ENCODE results near the gene ZNF578.
"Not testable (repeated sequence)": the region's sequence is repeated elsewhere in the genome, so short reads cannot be mapped to it uniquely, and the experiment has no call there.

Gene ZNF578

DNA sequence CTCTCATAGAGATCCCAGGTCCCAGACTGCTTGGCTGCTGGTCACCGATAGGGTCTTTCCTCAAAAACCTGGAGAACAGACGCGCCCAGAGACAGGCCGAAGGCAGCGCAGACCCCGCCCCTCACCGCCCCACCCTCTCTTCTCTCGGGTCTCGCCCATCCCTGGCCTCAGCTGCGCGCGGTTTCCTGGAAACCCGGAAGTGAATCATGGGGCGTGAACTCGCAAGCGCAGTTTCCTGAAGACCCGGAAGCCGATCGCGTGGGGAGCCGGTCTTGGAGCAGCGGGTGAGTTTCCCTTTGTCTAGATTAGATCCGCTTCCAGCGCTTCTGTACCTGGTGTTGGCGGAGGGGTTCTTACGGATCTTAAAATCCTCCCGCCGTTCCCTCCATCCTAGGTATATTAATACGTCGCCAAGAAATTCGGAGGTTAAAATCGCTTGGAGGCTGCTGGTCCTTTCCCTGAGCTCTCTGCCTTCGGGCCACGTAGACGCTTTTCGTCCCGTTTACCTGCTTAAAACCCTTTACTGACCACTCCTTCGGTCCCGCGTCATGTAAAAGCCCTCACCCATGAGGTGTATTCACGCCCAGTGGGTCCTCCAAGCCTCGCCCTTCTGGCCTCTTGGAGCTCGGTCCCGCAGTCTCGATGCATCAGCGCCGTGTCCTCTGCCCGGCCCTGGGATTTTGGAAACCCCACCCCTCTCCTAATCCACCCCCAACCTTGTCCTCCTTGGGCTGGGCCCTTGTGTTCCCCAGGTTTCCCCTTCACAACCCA is at the start of gene ZNF578:
ZNF578 (plus strand) TSS at position 230 of the 771 bp plus-strand sequence. CDS start 48,293 bp downstream, outside the sequence.
- DNase-seq, result no peak

DNA sequence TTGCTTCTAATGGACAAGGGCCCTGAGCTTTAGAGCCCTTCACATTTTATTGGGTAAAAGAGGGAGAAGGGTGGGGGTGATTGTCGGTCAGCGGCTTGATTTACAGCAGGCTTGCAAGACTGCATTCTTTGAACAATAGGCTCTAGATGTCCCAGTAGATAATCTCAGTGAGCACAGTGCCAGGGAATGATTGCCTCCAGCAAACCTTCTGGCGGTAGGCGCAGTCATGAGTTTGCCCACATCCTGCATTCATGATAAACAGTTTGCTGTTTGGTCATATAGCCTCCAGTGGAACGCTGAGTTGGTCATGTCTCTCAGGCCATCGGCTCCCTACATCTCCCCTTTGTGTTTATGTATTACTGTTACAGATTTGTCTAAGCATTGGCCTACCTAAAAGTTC is 43.1 kb upstream of the ZNF578 start:
- no peak for DNase-seq

DNA sequence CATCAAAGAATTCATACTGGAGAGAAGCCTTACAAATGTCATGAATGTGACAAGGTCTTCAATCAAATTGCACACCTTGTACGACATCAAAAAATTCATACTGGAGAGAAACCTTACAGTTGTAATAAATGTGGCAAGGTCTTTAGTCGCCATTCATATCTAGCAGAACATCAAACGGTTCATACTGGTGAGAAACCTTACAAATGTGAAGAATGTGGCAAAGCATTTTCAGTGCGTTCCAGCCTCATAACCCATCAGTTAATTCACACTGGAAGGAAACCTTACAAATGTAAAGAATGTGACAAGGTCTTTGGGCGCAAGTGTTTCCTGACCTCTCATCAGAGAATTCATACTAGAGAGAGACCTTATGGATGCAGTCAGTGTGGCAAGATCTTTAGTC is 37.6 kb upstream of the ZNF578 start:
- no peak for DNase-seq

DNA sequence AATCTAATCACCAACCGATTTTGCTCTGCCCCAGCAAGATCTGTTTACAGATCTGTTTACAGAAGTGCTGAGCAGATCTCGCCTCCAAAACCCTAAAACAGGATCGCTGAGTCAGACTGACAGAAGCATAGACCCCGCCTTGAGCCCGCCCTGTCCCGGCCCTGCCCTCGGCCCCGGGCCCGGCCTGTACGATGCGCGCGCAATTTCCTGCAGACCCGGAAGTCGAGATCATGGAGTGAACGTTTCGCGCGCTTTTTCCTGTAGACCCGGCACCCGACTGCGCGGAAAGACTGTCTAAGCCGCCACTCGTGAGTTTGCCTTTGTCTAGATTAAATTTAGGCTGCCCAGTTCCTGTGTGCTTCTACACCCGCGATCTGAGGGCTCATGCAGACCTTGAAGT is 24.4 kb upstream of the ZNF578 start, which contains the start of gene ZNF534:
ZNF534 (plus strand) TSS at position 212 of the 400 bp plus-strand sequence. CDS start 2,327 bp downstream, outside the sequence.
- DNase-seq, result no peak

DNA sequence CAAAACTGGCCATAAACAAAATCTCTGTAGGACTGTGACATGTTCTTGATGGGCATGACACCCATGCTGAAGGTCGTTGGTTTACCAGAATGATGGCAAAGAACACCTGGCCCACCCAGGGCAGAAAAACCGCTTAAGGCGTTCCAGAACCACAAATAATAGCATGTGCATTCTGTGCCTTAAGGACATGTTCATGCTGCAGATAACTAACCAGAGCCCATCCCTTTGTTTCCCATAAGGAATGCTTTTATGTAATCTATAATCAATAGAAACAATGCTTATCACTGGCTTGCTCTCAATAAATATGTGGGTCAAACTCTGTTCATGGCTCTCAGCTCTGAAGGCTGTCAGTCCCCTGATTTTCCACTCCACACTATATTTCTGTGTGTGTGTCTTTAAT is 11.2 kb upstream of the ZNF578 start:
- DNase-seq, result no peak

DNA sequence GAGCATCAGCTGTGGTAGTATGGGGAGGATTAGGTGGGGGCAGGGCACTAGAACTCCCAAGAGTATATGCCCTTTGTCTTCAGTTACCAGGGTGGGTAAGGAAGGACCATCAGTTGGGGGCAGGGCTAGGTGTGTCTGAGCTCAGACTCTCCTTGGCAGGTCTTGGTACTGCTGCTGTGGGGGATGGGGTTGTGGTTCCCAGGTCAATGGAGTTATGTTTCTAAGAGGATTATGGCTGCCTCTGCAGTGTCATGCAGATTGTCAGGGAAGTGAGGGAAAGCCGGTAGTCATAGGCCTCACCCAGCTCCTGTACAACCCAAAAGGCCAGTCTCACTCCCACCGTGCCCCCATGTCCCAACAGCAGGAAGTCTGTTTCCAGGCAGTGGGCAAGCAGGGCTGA is 8.8 kb upstream of the ZNF578 start:
- DNase-seq, result no peak

DNA sequence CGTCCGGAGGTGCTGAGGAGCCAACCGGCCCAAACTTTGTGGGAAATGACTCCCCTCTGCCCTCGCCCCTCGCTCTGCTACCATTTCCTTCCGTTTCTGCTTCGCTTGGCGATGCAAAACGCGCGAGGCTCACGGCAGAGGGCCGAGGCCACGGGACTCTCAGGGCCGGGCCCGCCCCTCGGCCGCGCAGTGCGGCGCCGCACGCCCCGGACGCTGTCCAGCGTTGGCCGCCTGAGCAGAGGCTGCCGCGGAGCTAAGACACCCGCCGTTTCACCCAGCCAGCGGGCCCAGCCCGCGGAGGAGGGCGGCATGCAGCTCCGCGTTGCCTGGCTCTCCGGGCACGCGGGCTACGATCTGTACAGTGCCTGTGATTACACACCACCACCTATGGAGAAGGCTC is 2.1 kb upstream of the ZNF578 start:
- no peak for DNase-seq

DNA sequence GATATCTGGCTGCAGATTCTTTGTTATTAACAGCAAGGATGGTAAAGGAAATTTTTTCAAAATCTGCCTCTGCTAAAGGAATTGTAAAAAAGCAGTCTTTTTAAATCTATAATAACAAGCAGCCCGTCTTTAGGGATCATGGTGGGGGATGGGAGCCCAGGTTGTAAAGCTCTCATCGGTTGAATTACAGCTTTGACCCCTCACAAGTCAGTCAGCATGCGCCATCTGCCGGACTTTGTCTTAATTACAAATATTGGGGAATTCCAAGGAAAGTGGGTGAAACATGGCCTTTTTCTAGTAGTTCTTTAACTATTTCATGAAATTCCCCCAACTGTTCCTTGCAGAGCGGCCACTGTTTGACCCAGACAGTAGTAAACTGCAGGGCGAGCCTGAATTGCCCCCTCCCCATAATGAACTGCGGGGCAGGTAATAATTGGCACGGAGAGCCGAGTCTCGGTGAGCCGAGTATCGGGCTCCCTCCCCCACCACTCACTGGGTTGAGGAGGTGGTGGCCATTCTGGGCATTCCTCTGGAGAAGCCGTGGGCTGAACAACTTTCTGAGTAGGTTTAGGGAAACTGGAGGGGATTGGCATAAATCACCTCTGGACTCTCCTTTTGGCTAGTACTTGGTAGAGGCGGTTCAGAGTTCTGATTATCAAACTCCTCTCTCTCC is 11.6 kb downstream of the ZNF578 start:
- no peak for DNase-seq

DNA sequence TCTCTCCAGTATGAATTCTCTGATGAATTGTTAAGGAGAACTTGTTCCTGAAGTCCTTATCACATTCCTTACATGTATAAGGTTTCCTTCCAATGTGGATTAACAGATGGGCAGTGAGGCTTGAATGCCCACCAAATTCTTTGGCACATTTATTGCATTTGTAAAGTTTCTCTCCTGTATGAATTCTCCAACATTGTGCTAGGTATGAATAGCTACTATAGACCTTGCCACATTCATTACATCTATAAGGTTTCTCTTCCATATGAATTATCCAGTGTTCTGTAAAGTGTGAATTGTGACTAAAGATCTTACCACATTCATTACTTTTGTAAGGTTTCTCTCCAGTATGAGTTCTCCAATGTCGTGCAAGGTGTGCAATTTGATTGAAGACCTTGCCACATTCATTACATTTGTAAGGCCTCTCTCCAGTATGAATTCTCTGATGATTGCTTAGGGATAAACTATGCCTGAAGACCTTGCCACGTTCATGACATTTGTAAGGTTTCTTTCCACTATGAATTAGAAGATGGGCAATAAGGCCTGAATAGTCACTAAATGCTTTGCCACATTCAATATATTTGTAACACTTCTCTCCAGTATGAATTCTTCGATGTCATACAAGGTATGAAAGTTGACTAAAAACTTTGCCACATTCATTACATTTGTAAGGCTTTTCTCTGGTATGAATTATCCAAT is 20.4 kb downstream of the ZNF578 start:
- DNase-seq, result no peak

DNA sequence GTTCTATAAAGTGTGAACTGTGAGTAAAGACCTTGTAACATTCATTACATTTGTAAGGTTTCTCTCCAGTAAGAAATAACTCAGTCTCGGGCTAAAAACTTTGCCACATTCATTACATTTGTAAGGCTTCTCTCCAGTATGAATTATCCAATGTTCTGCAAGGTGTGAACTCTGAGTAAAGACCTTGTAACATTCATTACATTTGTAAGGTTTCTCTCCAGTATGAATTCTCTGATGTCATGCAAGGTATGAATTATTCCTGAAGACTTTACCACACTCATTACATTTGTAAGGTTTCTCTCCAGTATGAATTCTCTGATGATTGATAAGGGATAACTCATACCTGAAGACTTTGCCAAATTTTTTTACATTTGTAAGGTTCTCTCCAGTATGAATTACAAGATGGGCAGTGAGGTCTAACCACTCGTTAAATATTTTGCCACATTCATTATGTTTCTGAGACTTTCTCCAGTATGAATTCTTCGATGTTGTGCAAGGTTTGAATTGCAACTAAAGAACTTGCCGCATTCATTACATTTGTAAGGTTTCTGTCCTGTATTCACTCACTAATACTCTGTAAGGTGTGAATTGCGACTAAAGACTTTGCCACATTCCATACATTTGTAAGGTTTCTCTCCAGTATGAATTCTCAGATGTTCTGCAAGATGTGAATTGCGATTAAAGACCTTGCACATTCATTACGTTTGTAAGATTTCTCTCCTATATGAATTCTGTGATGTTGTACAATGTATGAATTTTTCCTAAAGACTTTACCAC is 21.2 kb downstream of the ZNF578 start:
- DNase-seq, result no peak

DNA sequence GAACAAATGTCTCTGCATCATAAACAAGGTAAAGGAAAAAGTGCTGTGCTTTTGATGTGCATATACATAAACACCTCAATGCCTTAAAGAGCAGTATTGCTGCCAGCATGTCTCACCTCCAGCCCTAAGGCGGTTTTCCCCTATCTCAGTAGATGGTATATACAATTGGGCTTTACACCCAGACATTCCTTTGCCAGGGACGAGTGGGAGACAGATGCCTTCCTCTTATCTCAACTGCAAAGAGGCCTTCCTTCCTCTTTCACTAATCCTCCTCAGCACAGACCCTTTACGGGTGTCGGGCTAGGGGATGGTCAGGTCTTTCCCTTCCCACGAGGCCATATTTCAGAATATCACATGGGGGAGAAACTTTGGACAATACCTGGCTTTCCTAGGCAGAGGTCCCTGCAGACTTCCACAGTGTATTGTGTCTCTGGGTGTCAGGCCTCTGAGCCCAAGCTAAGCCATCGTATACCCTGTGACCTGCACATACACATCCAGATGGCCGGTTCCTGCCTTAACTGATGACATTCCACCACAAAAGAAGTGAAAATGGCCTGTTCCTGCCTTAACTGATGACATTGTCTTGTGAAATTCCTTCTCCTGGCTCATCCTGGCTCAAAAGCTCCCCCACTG is 30.9 kb downstream of the ZNF578 start:
- not testable (repeated sequence) for DNase-seq

DNA sequence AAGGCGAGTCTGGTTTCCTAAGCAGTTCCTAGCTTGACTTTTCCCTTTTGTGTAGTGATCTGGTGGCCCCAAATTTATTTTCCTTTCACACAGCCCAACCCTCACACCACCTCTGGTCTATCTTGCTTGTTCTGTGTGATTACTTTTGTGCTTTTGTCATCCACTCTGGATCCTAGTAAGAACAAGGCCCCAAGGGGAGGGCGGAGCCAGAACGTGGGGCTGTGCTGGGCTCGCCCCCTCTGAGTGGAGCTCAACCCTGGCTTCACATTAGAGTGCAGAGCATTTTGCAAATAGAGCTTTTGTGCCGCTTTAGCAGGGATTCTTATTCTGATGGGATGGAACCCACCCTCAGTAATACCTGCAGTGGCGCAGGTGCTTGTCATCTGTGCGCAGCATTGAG is 31.7 kb downstream of the ZNF578 start:
- DNase-seq, result not testable (repeated sequence)

DNA sequence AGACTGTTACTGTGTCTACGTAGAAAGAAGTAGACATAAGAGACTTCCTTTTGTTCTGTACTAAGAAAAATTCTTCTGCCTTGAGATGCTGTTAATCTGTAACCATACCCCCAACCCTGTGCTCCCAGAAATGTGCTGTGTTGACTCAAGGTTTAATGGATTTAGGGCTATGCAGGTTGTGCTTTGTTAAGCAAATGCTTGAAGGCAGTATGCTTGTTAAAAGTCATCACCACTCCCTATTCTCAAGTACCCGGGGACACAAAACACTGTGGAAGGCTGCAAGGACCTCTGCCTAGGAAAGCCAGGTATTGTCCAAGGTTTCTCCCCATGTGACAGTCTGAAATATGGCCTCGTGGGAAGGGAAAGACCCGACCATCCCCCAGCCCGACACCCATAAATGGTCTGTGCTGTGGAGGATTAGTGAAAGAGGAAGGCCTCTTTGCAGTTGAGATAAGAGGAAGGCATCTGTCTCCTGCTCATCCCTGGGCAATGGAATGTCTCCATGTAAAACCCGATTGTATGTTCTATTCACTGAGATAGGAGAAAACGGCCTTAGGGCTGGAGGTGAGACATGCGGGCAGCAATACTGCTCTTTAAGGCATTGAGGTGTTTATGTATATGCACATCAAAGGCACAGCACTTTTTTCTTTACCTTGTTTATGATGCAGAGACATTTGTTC is 32.3 kb downstream of the ZNF578 start:
- not testable (repeated sequence) for DNase-seq

DNA sequence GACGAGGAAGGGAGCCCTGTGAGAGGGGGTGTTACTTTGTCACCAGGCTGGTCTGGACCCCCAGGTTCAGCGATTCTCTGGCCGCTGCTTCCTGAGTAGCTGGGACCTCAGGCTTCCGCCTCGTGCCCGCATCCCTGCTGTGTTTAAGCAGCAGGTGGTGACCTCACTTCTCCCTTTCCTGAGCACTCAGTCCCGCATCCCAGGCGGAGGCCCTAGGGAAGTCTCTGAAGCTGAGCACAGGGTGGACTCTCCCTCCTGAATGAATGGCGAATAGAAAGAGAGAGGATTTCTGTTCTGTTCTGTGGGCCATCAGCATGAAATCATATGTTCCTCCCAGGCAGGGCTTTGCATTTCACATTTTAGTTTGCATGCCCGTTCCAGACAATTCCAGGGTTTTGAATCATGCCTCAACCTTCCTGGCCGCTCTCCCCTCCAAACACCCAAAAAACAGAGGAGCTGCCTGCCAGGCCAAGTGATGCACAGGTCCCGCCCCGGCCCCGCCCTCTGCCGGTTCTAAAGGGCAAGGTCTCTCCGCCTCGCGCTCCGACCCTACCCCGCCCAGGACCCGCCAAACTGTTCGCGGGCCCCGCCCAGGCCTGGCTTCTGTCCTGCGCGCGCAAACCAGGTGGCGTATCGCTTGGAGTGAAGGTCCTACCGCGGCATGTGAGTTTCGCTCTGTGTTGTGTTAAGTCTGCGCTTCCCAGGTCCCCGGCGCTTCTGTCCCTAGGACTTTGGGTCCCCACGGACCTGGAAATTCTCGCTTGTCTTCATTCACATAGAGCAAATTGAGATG is 39.0 kb downstream of the ZNF578 start:
- no peak for DNase-seq

DNA sequence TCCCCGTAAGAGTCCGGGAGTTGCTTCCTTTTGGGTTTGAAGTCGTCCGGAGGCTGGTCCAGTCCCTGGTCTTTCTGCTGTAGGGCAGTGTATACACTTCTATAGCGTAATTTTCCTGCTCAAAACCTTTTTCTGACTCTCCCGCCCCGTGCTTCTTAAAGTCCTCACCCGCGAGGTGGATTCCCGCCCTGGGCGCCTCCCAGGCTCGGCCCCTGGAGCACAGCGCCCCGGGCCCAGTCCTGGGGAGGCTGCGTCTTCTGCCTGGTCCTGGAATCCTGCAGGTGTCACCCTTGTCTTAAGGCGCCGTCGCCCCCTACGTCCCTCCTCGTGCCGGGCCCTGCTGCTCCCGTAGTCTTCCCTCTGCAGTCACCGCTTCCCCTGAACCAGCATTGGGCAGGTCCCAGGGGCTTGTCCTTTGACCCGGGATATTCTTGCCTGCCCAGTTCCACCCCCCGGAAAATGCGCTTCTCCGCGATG is 39.7 kb downstream of the ZNF578 start:
- no peak for DNase-seq

DNA sequence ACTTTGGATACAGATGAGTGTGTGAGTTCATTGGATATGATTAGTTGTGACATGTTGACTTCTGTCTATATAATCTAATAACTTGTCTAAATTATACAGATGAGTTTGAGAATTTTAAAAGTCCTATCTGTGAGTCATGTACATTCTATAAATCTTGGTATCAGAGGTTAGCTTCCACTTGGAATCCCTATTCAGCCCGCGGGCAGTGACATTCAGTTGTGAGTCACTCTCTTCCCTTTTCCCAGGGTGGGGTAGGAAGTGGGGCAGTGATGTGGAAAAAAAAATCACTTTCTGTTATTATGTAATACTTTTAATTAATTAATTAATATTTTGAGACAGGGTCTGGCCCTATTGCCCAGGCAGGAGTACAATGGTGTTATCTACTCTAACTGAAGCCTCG is 41.2 kb downstream of the ZNF578 start:
- no peak for DNase-seq

DNA sequence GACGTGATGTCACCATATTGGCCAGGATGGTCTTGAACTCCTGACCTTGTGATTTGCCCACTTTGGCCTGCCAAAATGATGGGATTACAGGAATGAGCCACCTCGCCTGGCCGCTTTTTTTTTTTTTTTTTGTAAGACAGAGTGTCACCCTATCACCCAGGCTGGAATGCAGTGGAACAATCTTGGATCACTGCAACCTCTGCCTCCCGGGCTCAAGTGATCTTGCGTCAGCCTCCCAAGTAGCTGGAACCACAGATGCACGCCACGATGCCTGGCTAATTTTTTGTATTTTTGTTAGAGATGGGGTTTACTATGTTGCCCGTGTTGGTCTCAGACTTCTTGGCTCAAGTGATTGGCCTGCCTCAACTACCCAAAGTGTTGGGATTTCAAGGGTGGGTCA is 45.2 kb downstream of the ZNF578 start:
- DNase-seq, result no peak

DNA sequence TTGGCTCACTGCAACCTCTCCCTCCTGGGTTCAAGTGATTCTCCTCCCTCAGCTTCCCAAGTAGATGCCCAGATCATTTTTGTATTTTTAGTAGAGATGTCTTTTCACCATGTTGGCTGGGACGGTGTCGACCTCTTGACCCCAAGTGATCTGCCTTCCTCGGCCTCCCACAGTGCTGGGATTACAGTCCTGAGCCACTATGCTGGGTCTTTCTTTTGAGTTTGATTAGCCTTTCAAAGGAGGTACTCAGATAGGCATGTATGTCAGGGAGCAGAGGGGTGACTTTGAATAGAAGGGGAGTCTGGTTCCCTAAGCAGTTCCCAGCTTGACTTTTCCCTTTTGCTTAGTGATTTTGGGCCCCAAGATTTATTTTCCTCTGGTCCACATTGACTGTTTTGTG is 47.1 kb downstream of the ZNF578 start:
- not testable (repeated sequence) for DNase-seq

DNA sequence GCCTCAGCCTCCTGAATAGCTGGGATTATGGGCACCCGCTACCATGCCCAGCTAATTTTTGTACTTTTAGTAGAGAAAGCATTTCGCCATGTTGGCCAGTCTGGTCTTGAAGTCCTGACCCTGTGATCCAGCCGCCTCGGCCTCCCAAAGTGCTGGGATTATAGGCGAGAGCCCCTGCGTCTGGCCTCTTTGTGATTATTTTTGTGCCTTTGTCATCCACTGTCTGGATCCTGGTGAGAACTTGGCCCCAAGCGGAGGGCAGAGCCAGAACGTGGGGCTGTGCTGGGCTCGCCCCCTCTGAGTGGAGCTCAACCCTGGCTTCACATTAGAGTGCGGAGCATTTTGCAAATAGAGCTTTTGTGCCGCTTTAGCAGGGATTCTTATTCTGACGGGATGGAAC is 47.6 kb downstream of the ZNF578 start:
- DNase-seq, result not testable (repeated sequence)

DNA sequence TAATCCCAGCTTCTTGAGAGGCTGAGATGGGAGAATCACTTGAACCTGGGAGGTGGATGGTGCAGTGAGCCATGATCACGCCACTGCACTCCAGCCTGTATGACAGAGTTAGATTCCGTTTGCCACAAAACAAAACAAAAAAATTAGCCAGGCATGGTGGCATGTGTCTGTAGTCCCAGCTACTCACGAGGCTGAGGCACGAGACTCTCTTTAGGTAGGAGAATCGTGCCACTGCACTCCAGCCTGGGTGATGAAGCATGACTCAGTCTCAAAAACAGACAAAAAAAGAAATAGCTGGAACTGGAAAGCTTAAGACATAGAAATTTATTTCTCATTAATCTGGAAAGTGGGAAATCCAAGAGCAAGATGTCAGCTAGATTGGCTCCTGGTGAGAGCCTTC is 53.9 kb downstream of the ZNF578 start:
- DNase-seq, result no peak

DNA sequence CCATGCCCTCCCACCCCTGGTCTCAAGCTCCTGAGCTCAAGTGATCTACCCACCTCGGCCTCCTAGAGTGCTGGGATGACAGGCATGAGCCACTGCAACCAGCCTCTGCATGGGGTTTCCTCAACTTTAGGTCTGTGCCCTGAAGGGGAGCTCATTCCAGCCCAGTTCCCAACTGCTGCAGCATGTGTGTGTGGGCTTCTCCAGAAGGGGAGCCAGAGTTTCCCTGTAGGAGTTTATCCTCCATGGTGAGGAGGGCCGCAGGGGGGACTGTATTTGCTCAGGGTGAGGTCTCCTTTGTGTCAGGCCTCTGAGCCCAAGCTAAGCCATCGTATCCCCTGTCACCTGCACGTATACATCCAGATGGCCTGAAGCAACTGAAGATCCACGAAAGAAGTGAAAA is 62.8 kb downstream of the ZNF578 start:
- no peak for DNase-seq

Data from DMS153 (cell line).